ENCODE results near the gene CBX7.

- TF ChIP-seq ELF4 (IDR thresholded peaks at IDR 0.05) (no peak), FOXM1 (IDR thresholded peaks at IDR 0.05; ENCODE audit: borderline replicate concordance) (no peak), L3MBTL2 (conservative IDR thresholded peaks at IDR 0.05) (no peak), HDGF (IDR thresholded peaks at IDR 0.05; ENCODE audit: borderline replicate concordance) (no peak), SUZ12 (IDR thresholded peaks at IDR 0.05) (no peak), BHLHE40 (IDR thresholded peaks at IDR 0.05; ENCODE audit: borderline replicate concordance) (no peak), ZNF384 (IDR thresholded peaks at IDR 0.05) (no peak), TARDBP (IDR thresholded peaks at IDR 0.05) (no peak), CTBP1 (IDR thresholded peaks at IDR 0.05; ENCODE audit: borderline replicate concordance) (no peak), FOXA1 (IDR thresholded peaks at IDR 0.05) (no peak)
Observed at GRCh38 chr22:39087098-39087497, 65.4 kb downstream of the CBX7 start.
